G401 (cell line): ENCODE data around the gene ERBB4. TPM values are rescaled to one million over a fixed set of nuclear protein-coding genes. Genes with fewer than 3 reads are reported as not detected.
A peak's percentile ranks its signal among the peaks of the same experiment; 100 is the strongest.

Source experiments
- DNase-seq: peaks from one replicate; pipeline ENCODE4 v3.0.0-alpha.2; 2015; ENCODE audit warnings: low spot score
- in situ Hi-C: cut with HindIII; loops from 2 replicates; pipeline ENCODE4 v1.10.0; 2016; ENCODE audit warnings: low sequenced_read_pairs, mixed read lengths
- total RNA-seq: library from RNA; depleted of rRNA; stranded (reverse); fragments of >200 nt; shearing (Covaris generic); gene quantifications from 2 replicates; pipeline ENCODE4 v1.2.3, GENCODE V29; 2014

Gene ERBB4
- total RNA-seq, 1 experiment from 2014 or later, result not detected

DNA sequence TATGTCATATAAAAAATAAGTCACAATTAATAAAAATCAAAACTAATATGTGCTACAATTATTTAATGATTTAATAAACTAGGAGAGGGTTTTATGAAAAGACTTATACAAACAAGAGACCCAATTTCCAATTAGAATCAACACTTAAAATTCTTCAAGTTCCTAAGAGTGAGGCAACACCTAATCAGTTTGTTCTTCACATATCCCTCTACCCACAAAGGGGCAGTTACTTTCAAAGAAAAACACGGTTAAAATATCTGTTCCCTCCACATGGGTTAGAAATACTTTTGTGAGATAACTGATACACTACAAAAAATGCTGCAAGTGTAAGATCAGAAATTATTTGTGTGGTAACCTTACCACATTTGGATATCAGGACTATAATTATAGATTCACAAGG is 357.0 kb downstream of the ERBB4 start:
- no peak for DNase-seq
- in situ Hi-C loops, result no loop called here

DNA sequence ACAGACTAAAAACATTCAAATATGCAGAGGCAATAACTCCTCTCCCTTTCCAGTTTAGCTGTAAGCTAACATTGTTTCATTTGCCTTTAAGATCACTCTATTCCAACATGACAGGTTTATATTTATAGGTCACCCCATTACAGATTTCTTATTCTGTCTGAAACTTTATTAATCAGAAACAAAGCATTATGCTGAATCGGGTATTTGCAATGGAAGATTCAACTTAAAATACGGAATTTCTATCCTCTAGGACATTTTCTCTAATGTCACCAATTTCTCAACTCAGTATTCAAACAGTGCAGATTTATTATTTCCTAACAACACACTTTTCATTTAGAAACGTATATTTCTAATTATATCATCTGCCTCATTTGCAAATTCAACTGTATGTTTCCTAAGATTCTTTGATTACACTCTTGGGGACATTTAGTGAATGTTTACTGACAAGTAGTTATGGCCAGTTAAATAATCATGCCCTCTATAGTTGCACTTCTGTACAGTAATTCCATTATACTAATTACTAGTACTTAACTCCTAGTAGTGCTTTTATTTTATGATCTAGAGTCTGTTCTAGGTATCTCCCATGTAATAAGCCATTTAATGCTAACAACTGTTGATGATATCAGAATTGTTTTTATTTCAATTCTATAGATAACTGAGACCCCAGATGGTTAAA is 358.1 kb downstream of the ERBB4 start:
- in situ Hi-C loops, result no loop called here
- DNase-seq, result no peak

DNA sequence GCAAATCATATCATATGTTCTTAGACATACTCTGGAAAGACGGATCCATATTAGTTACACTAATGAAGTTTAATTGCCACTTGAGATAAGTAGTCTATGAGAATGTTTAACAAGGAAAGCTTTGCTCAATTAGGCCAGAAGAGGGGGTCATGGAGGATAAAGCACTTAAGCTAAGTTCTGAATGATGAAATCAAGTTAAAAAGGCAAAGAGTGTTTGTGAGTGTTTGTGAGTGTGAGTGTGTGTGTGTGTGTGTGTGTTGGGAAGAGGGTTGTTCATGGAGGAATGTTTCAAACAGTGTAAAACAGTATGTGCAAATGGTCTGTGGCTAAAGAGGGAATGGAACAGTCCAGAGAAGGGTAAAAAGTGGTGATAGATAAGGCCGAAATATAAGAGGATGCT is 360.9 kb downstream of the ERBB4 start:
- DNase-seq, result no peak
- in situ Hi-C loops, result no loop called here

DNA sequence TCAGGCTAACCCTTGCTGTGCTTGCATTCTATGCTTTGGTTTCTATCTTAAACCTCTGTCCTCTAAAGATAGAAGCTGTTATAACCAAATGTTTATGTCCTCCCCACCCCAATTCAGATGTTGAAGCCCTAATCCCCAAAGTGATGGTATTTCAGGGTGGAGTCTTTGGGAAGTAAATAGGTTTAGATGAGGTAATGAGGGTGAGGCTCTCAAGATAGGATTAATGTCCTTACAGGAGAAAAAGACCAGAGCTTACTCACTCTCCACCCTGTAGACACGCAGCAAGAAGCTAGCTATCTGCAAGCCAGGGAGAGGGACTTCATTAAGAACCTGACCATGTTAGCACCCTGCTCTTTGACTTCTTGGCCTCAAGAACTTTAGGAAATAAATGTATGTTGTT is 362.5 kb downstream of the ERBB4 start:
- DNase-seq, result no peak
- in situ Hi-C loops, result no loop called here

DNA sequence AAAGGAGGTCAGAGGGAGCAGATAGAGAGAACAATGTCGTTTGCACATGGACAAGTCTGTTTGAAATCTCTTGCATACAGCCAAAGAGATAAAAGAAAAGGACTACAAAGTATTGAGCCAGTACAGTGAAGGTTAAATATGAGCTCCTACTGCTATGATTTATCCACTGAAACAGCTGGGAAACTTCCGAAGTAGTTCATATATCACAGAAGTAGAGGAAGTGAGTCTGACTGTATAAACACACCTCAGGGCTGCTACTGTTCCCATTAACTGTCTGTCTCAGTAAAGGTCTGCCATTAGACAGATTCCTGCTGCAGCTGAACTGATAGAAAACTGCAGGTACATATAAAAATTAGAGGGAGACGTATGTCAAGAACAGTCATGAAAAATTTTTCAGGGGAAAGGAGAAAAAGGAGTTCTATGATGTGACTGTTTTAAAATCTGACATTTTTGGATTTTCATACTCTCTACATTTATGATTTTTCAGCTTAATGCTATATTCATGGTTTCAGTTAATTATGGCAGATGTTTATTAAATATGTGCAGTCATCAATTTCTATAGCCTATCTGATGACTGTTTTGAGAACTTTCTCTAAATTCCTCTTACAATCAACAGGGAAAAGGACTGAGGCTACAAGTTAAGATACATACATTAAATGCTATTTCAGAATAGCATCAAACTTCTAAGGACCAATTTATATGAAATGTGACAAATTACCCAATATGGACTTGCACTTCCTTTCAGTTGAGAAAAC is 364.7 kb downstream of the ERBB4 start:
- in situ Hi-C loops, result no loop called here
- no peak for DNase-seq

DNA sequence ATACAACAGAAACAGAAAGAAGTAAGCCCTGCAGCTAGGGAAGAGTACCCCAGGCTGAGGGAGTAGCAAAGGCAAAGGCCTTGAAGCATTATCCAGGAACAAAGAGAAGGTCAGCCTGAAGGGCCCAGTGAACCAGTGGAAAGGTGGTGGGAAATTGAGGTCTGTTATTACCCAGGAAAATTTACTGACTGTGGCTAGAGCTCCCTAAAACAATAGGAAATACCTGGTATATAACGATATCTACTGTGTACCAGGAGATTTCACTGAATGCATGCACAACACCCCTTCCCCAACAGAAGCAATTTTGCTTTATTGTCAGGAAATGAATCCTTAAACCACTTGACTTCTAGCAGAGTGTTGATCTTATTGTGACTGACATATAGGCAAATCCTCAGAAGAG is 365.3 kb downstream of the ERBB4 start:
- in situ Hi-C loops, result no loop called here
- no peak for DNase-seq

DNA sequence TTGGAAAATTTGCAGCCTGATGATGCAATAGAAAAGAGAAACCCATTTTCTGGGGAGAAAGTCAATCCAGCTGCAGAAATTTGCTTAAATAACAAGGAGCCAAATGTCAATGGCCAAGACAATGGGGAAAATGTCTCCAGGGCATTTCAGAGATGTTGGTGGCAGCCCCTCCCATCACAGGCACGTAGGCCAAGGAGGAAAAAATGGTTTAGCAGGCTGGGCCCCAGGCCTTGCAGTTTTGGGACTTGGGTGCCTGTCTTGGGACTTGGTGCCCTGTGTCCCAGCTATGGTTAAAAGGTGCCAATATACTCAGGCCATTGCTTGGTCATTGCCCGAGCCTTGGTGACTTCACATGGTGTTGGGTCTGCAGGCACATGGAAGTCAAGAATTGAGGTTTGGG is 368.2 kb downstream of the ERBB4 start:
- no peak for DNase-seq
- in situ Hi-C loops, result no loop called here

DNA sequence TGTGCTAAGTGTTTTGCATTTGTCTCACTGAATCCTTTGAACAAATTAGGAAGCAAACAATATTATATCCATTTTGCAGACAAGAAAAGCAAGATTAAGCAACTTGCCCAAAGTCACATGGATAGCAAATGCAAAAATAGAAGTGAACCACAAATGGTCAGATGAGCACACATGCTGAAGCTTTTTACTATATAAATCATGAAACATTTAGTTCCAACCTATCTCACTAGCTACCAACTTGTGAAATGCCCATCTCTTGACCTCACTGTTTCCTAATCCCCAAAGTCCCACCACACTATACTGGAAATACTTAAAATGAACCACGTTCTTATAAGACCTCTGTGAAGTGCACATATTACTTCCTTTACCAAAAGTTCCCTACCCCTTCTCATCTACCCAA is 380.5 kb downstream of the ERBB4 start:
- no peak for DNase-seq
- in situ Hi-C loops, result no loop called here

DNA sequence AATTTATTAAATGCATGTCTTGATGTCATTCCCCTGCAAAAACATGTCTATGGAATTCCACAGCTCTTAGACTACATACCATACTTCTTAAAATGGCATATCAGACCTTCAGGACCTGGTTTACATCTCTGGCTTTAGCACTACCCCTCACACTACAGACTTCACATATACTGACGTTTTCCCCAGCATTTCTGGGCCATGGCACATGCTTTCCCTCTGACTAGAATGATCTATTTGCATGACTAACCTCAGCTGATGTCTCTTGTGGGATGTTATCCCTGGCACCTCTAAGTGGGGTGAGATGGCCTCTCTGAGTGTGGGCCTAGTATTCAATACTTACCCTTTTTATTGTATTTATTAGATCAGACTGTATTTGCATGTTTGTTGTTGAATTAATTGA is 381.6 kb downstream of the ERBB4 start:
- DNase-seq, result no peak
- in situ Hi-C loops, result no loop called here

DNA sequence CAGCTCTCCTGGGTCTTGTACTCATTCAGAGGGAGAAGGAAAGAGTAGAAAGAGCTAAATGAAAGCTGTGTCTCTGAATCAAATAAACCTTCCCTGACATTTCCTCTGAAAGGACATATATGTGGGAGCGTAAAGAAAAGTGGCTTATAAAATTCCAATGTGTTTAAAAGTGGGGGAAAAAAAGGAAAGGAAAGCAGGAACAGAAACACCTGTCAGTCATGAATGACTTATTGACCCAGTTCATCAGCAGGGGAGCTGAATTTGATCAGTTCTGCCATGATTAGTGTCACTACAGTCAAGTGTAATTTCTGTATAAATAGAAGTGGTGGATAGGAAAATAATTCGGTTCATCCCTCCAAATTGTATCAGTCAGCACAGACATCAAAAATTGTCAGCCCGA is 382.5 kb downstream of the ERBB4 start:
- no peak for DNase-seq
- in situ Hi-C loops, result no loop called here

DNA sequence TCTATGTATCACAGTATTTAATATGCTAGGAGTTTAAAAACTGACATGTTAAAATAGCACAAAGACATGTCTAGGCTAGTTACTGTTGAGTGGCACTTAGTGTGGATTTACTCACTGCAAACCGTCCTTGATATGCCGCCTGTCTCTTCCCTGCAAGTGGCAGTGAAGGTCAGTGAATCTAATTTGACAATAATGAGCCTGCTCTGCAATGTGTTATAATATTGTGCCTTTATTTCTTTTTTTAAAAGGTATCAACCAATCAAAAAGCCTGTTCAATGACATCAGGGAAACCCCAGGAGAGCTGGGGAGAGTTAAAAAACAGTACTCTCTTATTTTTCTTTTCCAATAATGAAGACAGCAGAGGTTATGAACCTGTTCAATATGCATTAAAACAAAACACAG is 384.1 kb downstream of the ERBB4 start:
- DNase-seq, result no peak
- in situ Hi-C loops, result no loop called here

DNA sequence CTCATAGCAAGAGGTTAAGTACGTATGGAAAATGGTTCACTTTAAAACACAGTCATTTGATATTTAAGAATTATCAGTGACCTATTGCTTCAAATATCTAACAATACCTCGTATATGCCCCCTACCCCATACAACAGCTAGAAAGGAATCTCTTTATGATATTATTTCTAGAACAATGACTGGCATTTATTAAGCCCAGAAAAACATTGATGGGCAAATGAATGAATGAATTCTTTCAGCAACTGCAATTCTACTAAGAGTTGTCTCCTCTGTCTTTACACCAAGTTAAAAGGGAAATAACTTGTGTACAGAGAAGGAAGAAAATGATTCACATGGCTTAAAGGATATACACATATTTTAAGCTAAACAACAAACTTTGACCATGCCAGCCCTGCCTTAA is 384.7 kb downstream of the ERBB4 start:
- in situ Hi-C loops, result no loop called here
- DNase-seq, result no peak

DNA sequence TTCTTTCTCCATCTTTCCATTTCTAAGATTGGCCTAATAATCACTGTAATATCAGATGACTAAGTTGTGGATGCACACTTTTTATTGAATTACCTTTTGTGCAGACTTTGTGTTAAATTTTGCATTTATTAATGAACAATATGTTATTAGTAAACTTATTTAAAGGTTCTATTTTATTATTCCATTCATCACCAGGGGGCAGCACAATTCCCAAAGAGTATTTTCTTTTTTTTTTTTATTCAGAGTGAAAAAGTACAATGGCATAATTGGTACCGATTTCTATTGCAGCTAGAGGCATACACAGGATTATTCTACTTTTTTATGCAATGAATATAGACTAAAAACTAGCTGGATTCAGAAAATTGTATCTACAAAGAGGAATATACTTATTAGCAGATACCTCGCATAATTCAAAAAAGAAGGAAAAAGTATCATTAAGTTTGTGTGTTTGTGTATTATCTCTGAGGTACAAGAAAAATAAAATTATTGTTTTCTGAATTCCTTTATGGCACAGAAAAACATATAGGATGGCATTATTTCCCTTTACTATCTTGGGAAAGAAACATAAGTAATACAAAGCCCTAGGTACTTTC is 390.6 kb downstream of the ERBB4 start:
- DNase-seq, result no peak
- in situ Hi-C loops, result no loop called here

DNA sequence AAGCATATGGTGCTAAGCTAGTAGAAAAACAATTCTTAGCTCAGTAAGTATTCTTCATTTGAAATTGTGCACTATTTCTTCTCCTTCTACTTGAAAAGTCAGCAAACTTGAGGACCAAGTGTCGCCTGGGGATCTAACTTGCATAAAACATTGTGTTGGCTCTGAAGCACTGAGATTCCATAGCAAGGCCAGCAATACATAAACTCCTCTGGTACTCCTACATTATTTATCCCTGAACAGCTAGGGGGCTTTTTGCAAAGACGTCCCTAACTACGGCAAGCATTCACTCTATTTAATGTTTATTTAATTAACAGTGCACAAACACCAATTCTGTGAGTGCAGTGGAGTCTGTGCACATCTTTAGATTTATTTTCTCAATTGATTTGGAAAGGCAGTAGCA is 392.2 kb downstream of the ERBB4 start:
- no peak for DNase-seq
- in situ Hi-C loops, result no loop called here

DNA sequence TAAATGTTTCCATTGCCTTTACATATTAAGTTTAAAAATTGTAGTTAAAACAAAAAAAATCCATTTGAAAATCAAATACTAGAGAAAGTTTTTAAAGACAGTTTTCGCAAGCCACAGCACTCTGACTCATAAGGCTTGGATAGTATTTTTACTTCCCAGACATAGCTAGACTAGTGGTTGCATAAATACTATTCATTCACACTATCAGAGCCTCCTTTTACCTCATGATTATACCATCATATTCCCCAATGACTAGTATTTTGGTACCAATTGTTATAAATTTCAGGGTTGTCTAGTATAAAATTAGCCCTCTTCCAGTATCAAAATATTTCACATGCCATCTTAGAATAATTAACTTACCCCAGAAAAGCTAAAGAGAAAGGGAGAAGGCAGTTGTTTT is 393.5 kb downstream of the ERBB4 start:
- in situ Hi-C loops, result no loop called here
- DNase-seq, result no peak

DNA sequence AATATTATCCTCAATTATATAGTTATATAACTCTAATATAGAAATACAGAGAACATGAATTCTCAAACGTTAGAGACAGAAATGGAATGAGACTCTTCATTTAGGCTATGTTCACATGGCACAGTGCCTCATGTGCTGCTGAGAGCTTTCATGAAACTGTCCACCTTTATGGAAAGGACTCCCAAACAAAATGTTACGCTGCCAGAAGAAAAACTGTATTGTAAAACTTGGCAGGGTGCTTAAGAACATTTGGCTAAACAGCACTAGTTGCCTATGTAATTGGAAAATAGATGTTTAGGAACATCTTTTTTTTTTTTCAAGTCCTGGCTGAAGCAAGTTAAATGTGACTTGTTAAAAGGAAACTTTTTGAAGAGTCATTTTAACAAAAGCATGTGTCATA is 396.0 kb downstream of the ERBB4 start:
- in situ Hi-C loops, result no loop called here
- peak; percentile 82 for DNase-seq

DNA sequence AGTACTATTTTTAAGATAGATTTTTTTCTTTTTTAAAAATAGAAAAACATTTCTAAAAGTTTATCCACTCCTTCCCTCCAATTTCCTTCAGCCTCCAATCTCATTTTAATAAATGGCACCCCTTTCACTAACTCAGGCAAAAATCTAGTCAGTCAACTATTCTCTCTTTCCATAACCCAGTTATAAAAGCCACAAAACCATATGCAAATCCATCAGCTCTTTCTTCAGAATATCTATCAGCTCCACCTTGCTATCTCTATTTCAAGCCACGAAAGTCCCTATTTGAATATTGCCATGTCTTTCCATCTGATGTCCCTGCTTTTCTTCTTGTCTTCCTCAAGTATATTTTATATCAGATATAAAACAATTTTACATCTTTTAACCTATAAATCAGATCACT is 397.1 kb downstream of the ERBB4 start:
- in situ Hi-C loops, result no loop called here
- DNase-seq, result no peak

DNA sequence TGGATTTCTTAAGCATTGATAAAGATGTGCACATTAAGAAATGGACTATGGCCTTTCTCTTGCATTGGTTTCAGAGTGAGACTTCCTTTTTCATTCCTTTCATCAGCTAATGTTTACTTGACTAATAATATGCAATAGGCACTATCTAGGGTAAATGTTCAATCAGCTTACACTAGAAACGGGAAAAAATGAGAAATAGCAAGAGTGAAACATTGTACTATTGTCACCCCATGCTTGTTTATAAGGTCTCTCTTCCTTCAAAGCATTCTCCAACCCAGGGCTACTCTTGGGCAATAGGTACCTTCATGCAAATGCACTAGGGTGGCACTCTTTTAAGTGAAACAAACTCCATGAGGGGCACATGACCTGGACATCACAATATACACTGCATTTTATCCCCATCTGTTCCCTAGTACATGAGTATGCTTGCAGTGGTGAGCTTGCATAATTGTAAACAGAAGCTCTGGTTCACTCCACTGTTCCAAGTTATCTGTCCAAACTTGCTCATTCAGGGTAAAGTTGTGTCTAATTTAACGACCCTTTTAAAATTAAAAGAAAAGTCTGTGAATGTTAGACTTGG is 402.3 kb downstream of the ERBB4 start:
- in situ Hi-C loops, result no loop called here
- peak; percentile 58 for DNase-seq

DNA sequence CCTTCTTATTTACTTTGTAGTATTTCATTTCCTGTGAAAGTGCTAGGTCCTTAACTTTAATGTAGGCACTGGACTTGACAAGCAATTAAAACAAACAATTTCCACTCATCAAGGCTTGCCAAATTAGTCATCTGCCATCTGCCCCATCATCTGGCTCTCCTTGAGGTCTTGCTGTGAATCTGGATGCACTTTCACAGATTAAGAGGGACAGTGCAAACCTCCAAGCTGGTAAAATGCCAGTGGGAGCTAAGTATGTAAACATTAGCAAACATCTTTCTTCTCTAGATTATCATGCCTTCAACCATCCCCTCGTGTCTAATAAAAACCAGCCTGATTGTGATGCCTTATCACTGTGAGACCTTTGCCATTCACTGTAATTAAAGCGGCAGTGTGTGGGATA is 402.9 kb downstream of the ERBB4 start:
- in situ Hi-C loops, result no loop called here
- DNase-seq, result peak; percentile 100

DNA sequence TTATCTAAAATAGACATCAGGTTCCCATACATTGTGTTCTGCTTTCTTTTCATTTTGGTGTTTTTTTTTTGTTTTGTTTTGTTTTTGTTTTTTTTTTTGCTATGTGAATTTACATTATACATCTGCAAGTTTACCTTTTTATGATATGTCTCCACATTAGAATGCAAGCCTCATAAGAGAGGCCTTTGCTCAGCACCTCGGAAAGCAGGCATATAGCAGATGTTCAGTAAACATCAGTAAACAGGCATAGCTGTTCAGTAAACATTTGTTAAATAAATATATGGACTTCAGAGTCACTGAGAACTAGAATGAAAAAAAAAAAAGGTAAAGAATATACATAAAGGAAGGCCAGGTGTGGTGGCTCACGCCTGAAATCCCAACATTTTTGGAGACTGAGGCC is 405.3 kb downstream of the ERBB4 start:
- no peak for DNase-seq
- in situ Hi-C loops, result no loop called here
